DND-41 (cell line): ENCODE measurements around the gene BRIP1.

Experiments
- CTCF ChIP-seq: IDR thresholded peaks from 2 replicates; pipeline ENCODE4 v1.5.1; 2012; ENCODE audit warnings: borderline replicate concordance, low read length, moderate library complexity, mild to moderate bottlenecking; ENCODE audit not compliant: poor library complexity, severe bottlenecking; ENCODE audit errors: extremely low read depth
- EZH2 ChIP-seq: IDR thresholded peaks from 3 replicates; pipeline ENCODE4 v1.6.1; 2012; ENCODE audit warnings: borderline replicate concordance, low read depth, mild to moderate bottlenecking, moderate library complexity, low read length, inconsistent platforms; ENCODE audit not compliant: severe bottlenecking

GRCh38 chr17:61744252-61744651 lies 119.1 kb downstream of the BRIP1 start:
- no peak for TF ChIP-seq CTCF
- no peak for TF ChIP-seq EZH2
